ENCODE results near the gene ADARB2.

ADARB2 gene

DNA sequence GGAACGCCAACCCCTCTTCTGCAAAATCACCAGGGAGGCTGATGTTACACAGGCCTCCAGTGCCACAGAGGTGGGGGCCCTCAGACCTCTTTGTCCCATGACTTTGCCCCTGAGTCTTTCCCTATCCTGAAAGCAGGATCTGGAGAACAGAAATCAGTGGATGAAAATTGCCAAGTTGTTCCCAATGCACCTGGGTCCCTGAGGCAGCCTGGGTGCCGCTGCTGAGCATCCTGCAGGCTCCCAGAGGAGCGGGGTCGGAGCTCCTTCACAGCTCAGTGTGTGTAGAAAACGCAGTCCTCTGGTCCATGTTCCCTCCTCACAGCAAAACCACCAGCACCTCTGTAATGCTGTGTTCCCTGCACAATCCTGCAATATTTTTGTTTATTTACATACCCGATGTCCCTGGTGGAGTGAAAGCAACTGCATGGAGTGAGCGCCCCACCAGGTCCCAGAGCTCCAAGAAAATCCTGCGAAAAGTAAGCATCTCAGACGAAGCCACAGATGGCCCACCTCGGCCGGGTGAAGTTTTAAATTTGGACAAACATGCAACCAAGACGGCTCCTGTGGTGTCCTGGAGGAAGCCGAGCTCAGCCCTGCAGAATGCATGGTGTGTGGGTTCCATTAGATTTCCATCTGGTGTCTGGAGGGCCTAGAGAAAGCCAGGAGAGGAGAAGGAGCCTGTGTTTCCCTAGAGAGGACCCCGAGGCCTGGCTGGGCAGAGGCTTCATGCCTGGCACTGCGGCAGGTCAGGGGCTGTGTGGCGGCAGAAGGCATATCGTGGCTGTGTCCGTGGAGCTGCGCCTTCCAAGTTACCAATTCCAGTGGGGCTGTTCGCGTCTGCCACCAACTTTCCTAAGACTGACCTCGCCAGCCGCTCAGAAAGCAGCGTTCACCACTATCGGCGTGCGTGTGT is 445.9 kb downstream of the ADARB2 start:
- no peak for DNase-seq (ENCODE audit: low read depth in 2 of 2)

DNA sequence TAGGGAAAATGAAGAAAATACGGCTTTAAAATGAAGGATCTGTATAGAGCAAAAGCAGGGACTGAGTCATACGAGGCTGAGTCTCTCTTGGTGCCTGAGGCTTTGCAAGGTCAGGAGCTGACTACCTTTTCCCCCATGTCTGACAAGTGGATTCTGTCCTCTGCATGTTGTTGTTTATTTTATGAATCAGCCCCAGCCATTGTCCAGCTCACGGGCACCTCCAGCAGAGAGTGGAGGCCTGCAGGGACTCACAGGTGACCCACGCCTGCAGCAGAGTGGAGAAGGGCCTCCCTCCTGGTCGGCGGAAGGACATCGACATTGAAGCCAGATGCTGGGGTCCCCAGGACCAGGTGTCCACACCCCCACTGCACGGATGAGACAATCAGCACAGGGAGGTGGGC is 447.3 kb downstream of the ADARB2 start:
- DNase-seq (ENCODE audit: low read depth in 2 of 2): no peak

- no peak for DNase-seq (ENCODE audit: low read depth in 2 of 2)
These were observed 447.7 kb downstream of the ADARB2 start for GRCh38 chr10:1289591-1289990.

- DNase-seq (ENCODE audit: low read depth in 2 of 2): no peak
These were observed 449.3 kb downstream of the ADARB2 start for GRCh38 chr10:1287971-1288401.

DNA sequence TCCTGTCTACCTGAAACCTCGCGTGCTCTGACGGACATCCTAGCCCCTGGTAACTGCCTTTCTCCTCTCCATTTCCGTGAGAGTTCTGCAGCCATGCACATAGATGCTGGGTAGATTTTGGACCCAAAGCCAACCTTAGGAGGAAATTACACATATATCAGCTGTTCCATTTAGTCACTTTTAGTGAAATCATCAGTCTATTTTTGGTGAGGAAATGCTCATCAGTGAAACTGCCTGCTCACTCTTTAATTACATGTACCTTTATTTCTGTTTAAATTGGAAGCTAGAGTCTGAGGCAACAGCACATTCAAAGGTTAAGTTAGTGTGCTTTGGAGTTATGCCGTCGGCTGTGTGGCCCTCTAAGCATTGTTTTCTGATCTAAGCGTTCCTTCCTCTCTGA is 449.8 kb downstream of the ADARB2 start:
- DNase-seq (ENCODE audit: low read depth in 2 of 2): no peak

DNA sequence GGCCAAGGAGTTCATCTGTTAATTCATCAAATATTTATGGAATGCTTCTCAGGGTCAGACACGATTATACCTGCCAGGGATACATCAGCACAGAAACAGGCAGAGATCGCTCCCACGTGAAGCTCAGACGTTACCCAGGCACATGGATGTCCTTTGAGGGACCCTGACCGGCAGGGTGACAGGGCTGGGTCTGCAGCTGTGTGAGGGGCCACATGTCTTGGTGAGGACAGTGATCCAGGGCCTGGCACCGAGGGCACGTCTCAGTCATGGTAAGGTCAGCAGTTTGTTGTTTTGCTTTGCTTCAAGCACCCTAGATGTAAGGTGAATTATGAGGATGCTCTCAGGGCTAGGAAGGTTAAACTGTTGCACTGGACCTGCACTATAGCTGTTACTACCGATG is 453.2 kb downstream of the ADARB2 start:
- no peak for DNase-seq (ENCODE audit: low read depth in 2 of 2)

GRCh38 chr10:1281405-1281782 is 455.9 kb downstream of the ADARB2 start:
- no peak for DNase-seq (ENCODE audit: low read depth in 2 of 2)

- no peak for DNase-seq (ENCODE audit: low read depth in 2 of 2)
These were observed 456.6 kb downstream of the ADARB2 start for GRCh38 chr10:1280466-1281404.

- no peak for DNase-seq (ENCODE audit: low read depth in 2 of 2)
These were observed 459.0 kb downstream of the ADARB2 start for GRCh38 chr10:1278306-1278705.

DNA sequence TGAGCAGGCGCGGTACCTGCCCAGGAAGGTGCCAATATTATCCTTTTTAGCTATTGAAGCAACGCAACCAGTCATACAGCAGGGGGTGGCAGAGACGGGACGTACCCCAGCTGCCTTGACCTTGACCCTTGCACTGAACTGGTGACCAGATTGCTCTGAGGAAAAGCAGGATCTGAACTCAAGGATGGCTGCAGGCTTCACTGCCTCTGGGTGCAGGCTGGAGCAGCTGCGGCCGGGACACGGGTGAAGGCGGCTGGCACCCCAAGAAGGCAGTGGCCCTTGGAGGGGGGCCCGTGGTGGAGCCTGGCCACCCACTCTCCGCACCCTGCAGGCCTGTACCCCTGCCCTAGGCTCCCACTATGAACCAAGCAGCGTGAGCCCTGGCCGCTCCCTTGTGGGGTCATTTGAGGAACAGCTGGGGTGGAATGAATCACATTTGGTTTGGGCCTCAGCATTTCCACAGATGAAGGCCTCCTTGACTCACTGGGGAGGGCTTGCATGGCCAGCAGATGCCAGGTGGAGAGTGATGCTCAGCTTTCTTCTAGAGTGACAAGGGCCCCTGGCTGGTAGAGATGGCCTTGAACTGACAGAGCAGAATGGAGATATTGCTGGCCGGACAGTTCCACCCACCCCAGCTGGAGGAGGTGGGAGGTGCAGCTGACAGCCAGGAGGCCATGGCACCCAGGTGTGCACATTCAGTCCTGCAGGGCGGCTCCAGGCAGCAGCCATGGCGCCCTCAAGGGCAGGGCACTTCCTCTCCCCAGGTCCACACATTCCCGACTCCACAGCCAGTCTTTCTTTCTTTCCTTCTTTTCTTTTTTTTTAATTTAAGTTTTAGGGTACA is 462.4 kb downstream of the ADARB2 start:
- DNase-seq (ENCODE audit: low read depth in 2 of 2): no peak

DNA sequence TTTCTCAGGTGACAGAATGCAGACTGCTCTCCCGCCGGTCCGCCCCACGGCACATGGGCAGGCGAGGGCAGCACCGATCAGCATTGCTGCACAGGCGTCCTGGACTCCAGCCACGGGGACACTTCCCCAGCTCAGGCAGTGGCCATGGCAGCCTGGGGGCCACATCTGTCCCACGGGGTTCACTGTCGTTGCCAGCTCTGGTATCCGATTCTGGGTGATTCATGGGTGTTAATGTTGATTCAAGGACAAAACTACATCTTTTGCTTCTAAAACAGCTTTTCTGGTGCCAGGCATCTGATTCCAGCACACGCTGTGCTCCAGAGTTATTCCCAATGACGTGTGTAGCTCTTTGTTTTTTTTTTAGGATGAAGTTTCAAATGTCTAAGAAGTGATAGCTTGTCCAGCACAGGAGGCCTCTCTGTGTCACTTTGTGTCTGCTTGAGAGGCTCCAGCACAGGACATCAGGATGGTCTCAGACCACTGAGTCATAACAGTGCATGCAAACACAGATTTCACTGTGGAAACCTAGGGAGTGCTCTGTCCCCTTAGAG is 463.1 kb downstream of the ADARB2 start:
- no peak for DNase-seq (ENCODE audit: low read depth in 2 of 2)

GRCh38 chr10:1273372-1274105 is 463.8 kb downstream of the ADARB2 start:
- DNase-seq (ENCODE audit: low read depth in 2 of 2): no peak

DNA sequence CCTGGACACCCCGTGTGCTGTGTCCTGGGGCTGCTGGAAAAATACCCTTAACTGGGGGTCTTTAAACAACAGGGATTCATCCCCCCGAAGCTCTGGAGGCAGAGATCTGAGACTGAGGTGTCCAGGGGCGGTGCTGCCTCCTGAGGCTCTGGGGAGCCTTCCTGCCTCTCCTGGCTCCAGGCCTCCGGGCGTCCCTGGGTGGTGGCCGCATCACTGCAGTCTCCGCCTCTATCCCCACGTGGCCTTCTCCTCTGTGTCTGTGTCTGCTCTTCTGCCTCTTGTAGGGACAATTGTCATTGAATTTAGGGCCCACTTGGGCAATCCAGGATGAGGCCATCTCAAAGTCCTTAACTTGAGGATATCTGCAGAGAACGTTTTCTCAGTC is 464.6 kb downstream of the ADARB2 start:
- DNase-seq (ENCODE audit: low read depth in 2 of 2): no peak

GRCh38 chr10:1272079-1272776 is 465.1 kb downstream of the ADARB2 start:
- DNase-seq (ENCODE audit: low read depth in 2 of 2): no peak

- no peak for DNase-seq (ENCODE audit: low read depth in 2 of 2)
These were observed 466.4 kb downstream of the ADARB2 start for GRCh38 chr10:1270906-1271305.

GRCh38 chr10:1270490-1270889 is 466.8 kb downstream of the ADARB2 start:
- no peak for DNase-seq (ENCODE audit: low read depth in 2 of 2)

DNA sequence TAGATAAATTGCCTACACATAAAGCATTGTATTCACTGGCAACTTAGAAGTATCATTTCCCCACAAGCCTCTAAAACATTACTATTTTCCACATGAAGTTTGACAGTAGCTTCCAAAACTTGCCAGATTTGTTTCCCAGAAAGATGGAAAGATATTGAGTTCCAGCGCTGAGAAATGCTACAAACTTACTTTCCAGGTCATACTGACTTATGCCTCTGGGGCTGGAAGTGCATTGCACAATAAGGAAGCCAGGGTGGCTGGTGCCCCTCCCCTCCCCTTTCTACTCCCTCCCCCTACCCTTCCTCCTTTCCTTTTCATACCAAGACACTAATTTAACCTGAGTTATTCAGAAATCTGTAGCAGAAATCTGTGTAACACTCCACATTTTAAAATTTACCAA is 468.5 kb downstream of the ADARB2 start:
- DNase-seq (ENCODE audit: low read depth in 2 of 2): no peak

DNA sequence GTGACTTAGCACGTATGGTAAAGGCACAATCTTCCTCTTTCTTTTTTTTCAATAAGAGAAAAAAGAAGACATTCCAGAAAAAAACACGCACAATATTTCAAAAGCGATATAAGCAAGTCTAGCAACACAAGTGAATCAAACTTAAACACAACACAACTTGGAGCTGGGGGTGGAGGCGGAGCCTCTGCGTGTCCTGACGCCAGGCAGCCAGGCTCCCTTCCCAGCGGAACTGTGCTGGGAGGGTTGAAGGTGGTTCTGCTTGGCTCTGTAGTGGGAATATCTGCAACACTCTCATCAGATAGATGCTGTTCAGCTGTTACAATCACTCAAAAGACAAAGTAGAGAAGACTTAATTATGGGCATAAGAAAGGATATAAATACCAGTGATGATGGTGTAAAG is 469.8 kb downstream of the ADARB2 start:
- DNase-seq (ENCODE audit: low read depth in 2 of 2): no peak

- no peak for DNase-seq (ENCODE audit: low read depth in 2 of 2)
These were observed 470.2 kb downstream of the ADARB2 start for GRCh38 chr10:1267148-1267547.
